ENCODE measurements around the gene PTPRE.

The PTPRE gene

GRCh38 chr10:128077155-128077875 is 170.4 kb downstream of the PTPRE start:
- H3K36me3 ChIP-seq (ENCODE audit: control insufficient read depth in 2 of 2, insufficient read depth in 1 of 2, low read length in 2 of 2), result peaks cover 0 to 40% of the 10 kb centered on the region in 2 experiments; a peak in 2 of 3 replicates
- ChIA-PET POLR2A (no interaction called here), CTCF (interaction anchor here (0.6 to 3.4 kb wide), 5 partner anchors 23 to 1605 kb away, joined by 3 to 12 read pairs (median 3); no protein-coding TSS in a partner anchor)
- no peaks in the 10 kb centered on the region for H3K9me3 ChIP-seq (ENCODE audit: control insufficient read depth, insufficient read depth, low read depth, low read length)
- TF ChIP-seq ZFP69B (tag by site-specific recombination; IDR thresholded peaks at IDR 0.05) (no peak), ZNF768 (tag by site-specific recombination; IDR thresholded peaks at IDR 0.05) (no peak), GLI4 (tag by site-specific recombination; IDR thresholded peaks at IDR 0.05) (no peak), ZNF155 (tag by site-specific recombination; IDR thresholded peaks at IDR 0.05) (no peak), ZBTB7A (tag by site-specific recombination; IDR thresholded peaks at IDR 0.05; ENCODE audit: low read depth) (no peak), GFI1B (tag by site-specific recombination; IDR thresholded peaks at IDR 0.05) (no peak)
- H3K27ac ChIP-seq (ENCODE audit: extremely low read depth, low read depth, low read length), result no peak overlapping the region
- H3K4me1 ChIP-seq (ENCODE audit: control insufficient read depth, insufficient read depth, low read length), result no peaks in the 10 kb centered on the region
- no peak overlapping the region for H3K4me3 ChIP-seq (ENCODE audit: low read depth, low read length)

GRCh38 chr10:128078136-128078969 is 171.4 kb downstream of the PTPRE start:
- Histone ChIP-seq H3K27ac (ENCODE audit: extremely low read depth, low read depth, low read length) (no peak overlapping the region), H3K9me3 (ENCODE audit: control insufficient read depth, insufficient read depth, low read depth, low read length) (no peaks in the 10 kb centered on the region), H3K36me3 (ENCODE audit: control insufficient read depth in 2 of 2, insufficient read depth in 1 of 2, low read length in 2 of 2) (peaks cover 0 to 33% of the 10 kb centered on the region in 2 experiments; a peak in 2 of 3 replicates), H3K4me3 (ENCODE audit: low read depth, low read length) (no peak overlapping the region), H3K4me1 (ENCODE audit: control insufficient read depth, insufficient read depth, low read length) (no peaks in the 10 kb centered on the region)
- TF ChIP-seq ZFP69B (tag by site-specific recombination; IDR thresholded peaks at IDR 0.05) (peak; percentile 57; the same call in 1 of the 2 replicates), ZNF768 (tag by site-specific recombination; IDR thresholded peaks at IDR 0.05) (no peak), ZNF654 (tag by site-specific recombination; IDR thresholded peaks at IDR 0.05; ENCODE audit: low read depth) (peak; percentile 75), IKZF3 (tag by site-specific recombination; IDR thresholded peaks at IDR 0.05) (0 out of 2 replicates have a peak, but pooled peaks have one; percentile 48), ZFHX2 (tag by site-specific recombination; conservative IDR thresholded peaks at IDR 0.05) (peak; percentile 32)
- TF ChIP-seq, protein P1, sequence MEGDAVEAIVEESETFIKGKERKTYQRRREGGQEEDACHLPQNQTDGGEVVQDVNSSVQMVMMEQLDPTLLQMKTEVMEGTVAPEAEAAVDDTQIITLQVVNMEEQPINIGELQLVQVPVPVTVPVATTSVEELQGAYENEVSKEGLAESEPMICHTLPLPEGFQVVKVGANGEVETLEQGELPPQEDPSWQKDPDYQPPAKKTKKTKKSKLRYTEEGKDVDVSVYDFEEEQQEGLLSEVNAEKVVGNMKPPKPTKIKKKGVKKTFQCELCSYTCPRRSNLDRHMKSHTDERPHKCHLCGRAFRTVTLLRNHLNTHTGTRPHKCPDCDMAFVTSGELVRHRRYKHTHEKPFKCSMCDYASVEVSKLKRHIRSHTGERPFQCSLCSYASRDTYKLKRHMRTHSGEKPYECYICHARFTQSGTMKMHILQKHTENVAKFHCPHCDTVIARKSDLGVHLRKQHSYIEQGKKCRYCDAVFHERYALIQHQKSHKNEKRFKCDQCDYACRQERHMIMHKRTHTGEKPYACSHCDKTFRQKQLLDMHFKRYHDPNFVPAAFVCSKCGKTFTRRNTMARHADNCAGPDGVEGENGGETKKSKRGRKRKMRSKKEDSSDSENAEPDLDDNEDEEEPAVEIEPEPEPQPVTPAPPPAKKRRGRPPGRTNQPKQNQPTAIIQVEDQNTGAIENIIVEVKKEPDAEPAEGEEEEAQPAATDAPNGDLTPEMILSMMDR (tag by site-specific recombination; IDR thresholded peaks at IDR 0.05), result peak; percentile 23; the same call in 1 of the 2 replicates
- TF ChIP-seq, protein P2, sequence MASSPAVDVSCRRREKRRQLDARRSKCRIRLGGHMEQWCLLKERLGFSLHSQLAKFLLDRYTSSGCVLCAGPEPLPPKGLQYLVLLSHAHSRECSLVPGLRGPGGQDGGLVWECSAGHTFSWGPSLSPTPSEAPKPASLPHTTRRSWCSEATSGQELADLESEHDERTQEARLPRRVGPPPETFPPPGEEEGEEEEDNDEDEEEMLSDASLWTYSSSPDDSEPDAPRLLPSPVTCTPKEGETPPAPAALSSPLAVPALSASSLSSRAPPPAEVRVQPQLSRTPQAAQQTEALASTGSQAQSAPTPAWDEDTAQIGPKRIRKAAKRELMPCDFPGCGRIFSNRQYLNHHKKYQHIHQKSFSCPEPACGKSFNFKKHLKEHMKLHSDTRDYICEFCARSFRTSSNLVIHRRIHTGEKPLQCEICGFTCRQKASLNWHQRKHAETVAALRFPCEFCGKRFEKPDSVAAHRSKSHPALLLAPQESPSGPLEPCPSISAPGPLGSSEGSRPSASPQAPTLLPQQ (tag by site-specific recombination; IDR thresholded peaks at IDR 0.05), result peak; percentile 34; the same call in 1 of the 2 replicates
- TF ChIP-seq, protein P3, sequence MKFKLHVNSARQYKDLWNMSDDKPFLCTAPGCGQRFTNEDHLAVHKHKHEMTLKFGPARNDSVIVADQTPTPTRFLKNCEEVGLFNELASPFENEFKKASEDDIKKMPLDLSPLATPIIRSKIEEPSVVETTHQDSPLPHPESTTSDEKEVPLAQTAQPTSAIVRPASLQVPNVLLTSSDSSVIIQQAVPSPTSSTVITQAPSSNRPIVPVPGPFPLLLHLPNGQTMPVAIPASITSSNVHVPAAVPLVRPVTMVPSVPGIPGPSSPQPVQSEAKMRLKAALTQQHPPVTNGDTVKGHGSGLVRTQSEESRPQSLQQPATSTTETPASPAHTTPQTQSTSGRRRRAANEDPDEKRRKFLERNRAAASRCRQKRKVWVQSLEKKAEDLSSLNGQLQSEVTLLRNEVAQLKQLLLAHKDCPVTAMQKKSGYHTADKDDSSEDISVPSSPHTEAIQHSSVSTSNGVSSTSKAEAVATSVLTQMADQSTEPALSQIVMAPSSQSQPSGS (tag by site-specific recombination; IDR thresholded peaks at IDR 0.05; ENCODE audit: low read depth), result no peak
- TF ChIP-seq, protein P4, sequence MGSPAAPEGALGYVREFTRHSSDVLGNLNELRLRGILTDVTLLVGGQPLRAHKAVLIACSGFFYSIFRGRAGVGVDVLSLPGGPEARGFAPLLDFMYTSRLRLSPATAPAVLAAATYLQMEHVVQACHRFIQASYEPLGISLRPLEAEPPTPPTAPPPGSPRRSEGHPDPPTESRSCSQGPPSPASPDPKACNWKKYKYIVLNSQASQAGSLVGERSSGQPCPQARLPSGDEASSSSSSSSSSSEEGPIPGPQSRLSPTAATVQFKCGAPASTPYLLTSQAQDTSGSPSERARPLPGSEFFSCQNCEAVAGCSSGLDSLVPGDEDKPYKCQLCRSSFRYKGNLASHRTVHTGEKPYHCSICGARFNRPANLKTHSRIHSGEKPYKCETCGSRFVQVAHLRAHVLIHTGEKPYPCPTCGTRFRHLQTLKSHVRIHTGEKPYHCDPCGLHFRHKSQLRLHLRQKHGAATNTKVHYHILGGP (tag by site-specific recombination; IDR thresholded peaks at IDR 0.05), result peak; percentile 81
- ChIA-PET CTCF (interaction anchor here (0.7 to 1.1 kb wide), 9 partner anchors 9 to 146 kb away, joined by 3 to 9 read pairs (median 3); no protein-coding TSS in a partner anchor), POLR2A (interaction anchor here (0.6 kb wide), 2 partner anchors 47 to 67 kb away, joined by 3 to 4 read pairs; no protein-coding TSS in a partner anchor)
